SU-DHL-6 (cell line): ENCODE results near the gene INPP5A.

Experiments used
- H2AFZ ChIP-seq: fragments of 200-600 bp; sonication (generic); 2 replicates; pipeline ENCODE4 v1.6.1; 2014; ENCODE audit warnings: low read depth, mild to moderate bottlenecking, moderate library complexity, mixed read lengths, antibody characterized with exemption, low read length; ENCODE audit not compliant: severe bottlenecking
- H3F3A ChIP-seq: fragments of 200-600 bp; shearing (Covaris generic); 2 replicates; pipeline ENCODE4 v1.6.0; 2016; ENCODE audit warnings: antibody characterized with exemption, mild to moderate bottlenecking; ENCODE audit not compliant: insufficient read depth
- H3K27ac ChIP-seq: fragments of 200-600 bp; sonication (generic); 2 replicates; pipeline ENCODE4 v1.5.1; 2016; ENCODE audit warnings: low read depth, mild to moderate bottlenecking, low read length, moderate library complexity, mixed read lengths
- H3K27me3 ChIP-seq: fragments of 200-600 bp; sonication (generic), shearing (Covaris generic); 2 replicates; pipeline ENCODE4 v1.6.0; 2014; ENCODE audit warnings: mild to moderate bottlenecking, low read length
- H3K36me3 ChIP-seq: fragments of 200-600 bp; sonication (generic); 2 replicates; pipeline ENCODE4 v1.6.1; 2014; ENCODE audit warnings: mild to moderate bottlenecking, low read length, mixed read lengths
- H3K4me2 ChIP-seq: fragments of 300-600, 200-600 bp; shearing (Covaris generic), sonication (generic); 2 replicates; pipeline ENCODE4 v1.6.0; 2014; ENCODE audit warnings: low read length, low read depth, mild to moderate bottlenecking; ENCODE audit not compliant: poor library complexity, severe bottlenecking
- H3K4me3 ChIP-seq: fragments of 200-600 bp; sonication (generic); 2 replicates; pipeline ENCODE4 v1.5.1; 2014; ENCODE audit warnings: antibody characterized with exemption, low read length, mild to moderate bottlenecking, mixed read lengths; ENCODE audit not compliant: insufficient read depth, poor library complexity, severe bottlenecking
- H3K79me2 ChIP-seq: fragments of 200-600 bp; sonication (generic); 2 replicates; pipeline ENCODE4 v1.6.1; 2014; ENCODE audit warnings: mild to moderate bottlenecking, low read length, moderate library complexity; ENCODE audit not compliant: insufficient read depth
- H3K9ac ChIP-seq: fragments of 200-600 bp; sonication (generic); 2 replicates; pipeline ENCODE4 v1.7.0; 2014; ENCODE audit warnings: mild to moderate bottlenecking, low read length
- H3K9me2 ChIP-seq: fragments of 200-600 bp; sonication (generic); replicated peaks from 2 replicates; pipeline ENCODE4 v1.6.1; 2014; ENCODE audit warnings: low read length; ENCODE audit not compliant: insufficient read depth
- H3K9me3 ChIP-seq: fragments of 200-600 bp; sonication (generic); 2 replicates; pipeline ENCODE4 v1.6.1; 2014; ENCODE audit warnings: low read length, mixed read lengths; ENCODE audit not compliant: insufficient read depth
- H4K20me1 ChIP-seq: fragments of 200-600 bp; sonication (generic); 2 replicates; pipeline ENCODE4 v1.6.1; 2014; ENCODE audit warnings: low read depth, mild to moderate bottlenecking, antibody characterized with exemption, low read length, moderate library complexity, mixed read lengths
- EZH2phosphoT487 ChIP-seq: fragments of 200-600 bp; sonication (generic), shearing (Covaris generic); conservative IDR thresholded peaks from 2 replicates; pipeline ENCODE4 v1.6.1; 2018; ENCODE audit warnings: mild to moderate bottlenecking, antibody characterized with exemption, low read length, moderate library complexity, mixed read lengths
- TF ChIP-seq, protein P1 (sequence below): fragments of 200-600 bp; sonication (generic); IDR thresholded peaks from one replicate; pipeline ENCODE4 v1.5.1; 2017; ENCODE audit warnings: antibody characterized with exemption, mild to moderate bottlenecking, low read length, moderate library complexity; ENCODE audit not compliant: insufficient read depth, poor library complexity, severe bottlenecking

Gene INPP5A

DNA sequence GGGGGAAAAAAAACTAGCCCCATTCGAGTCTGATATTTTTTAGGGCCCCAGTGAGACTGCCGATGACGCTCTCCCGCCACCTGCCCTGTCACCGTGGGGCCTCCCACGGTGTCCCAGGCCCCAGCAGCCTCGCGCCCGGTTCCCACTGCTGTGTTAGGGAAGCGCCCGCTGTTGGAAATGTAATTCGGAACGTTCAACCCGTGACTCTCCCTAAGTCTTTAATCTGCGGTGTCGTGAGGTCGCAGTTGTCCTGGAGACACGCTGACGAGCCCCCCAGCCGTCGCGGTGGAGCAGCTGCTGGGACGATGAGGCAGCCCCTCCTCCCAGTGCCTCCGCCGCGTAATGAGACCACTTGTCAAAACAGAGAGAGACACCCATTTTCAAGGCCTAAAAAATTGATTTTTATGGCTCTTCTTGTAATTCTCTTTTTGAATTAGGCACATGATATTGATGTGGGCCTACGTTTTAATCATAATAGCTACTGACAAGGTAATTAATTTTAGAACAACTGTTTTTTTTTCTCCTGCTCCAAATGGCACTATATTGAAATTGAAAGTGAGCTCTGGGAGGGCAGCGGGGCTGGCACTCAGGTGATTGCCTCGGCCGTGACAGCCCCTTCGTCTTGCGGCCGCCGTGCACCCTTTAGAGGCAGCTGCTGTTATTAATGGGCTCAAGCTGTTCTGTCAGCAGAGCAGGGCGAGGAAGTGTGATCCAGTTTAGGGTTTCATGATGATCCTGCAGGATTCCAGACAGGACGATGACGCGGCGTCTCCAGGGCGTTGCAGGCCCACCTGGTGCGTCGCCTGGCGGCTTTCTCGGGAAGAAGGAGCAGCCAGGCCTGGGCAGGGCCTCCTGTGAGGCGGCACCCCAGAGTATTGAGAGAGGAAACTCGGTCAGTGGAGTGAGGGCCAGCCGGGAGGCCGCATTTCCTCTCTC lies 185.1 kb downstream of the INPP5A start:
- Histone ChIP-seq H3K4me3 (no peak overlapping the region), H4K20me1 (no peaks in the 10 kb centered on the region), H3K9me3 (no peaks in the 10 kb centered on the region), H3K27ac (no peak overlapping the region), H3K36me3 (no peaks in the 10 kb centered on the region), H3F3A (no peaks in the 10 kb centered on the region), H2AFZ (no peak overlapping the region), H3K27me3 (no peaks in the 10 kb centered on the region), H3K79me2 (no peaks in the 10 kb centered on the region), H3K9ac (no peak overlapping the region), H3K4me2 (no peak overlapping the region), H3K9me2 (no peaks in the 10 kb centered on the region)
- no peak for TF ChIP-seq EZH2phosphoT487
- TF ChIP-seq, protein P1, sequence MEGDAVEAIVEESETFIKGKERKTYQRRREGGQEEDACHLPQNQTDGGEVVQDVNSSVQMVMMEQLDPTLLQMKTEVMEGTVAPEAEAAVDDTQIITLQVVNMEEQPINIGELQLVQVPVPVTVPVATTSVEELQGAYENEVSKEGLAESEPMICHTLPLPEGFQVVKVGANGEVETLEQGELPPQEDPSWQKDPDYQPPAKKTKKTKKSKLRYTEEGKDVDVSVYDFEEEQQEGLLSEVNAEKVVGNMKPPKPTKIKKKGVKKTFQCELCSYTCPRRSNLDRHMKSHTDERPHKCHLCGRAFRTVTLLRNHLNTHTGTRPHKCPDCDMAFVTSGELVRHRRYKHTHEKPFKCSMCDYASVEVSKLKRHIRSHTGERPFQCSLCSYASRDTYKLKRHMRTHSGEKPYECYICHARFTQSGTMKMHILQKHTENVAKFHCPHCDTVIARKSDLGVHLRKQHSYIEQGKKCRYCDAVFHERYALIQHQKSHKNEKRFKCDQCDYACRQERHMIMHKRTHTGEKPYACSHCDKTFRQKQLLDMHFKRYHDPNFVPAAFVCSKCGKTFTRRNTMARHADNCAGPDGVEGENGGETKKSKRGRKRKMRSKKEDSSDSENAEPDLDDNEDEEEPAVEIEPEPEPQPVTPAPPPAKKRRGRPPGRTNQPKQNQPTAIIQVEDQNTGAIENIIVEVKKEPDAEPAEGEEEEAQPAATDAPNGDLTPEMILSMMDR: no peak

DNA sequence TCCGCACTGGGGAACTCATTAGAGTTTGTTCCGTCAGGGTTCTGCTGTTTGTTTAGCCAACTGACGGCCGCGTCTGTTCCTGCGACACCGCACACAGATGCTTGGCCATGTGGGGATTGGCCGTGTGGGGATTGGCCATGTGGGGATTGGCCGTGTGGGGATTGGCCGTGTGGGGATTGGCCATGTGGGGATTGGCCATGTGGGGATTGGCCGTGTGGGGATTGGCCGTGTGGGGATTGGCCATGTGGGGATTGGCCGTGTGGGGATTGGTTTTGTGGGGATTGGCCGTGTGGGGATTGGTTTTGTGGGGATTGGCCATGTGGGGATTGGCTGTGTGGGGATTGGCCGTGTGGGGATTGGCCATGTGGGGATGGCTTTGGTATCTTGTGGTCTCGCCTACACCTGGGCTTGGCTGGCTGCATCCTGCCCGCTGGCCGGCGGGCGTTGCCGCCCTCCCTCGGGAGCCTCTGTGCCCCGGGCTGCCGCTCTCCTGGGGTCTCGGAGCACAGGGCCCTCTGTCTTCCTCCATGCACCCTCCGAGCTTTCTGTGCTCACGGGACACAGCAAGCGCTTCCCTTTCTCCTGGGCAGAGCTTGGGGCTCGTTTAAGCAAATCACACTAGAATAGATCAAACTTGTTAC lies 185.9 kb downstream of the INPP5A start:
- H3K79me2 ChIP-seq: no peaks in the 10 kb centered on the region
- no peak overlapping the region for H3K9ac ChIP-seq
- H3F3A ChIP-seq: no peaks in the 10 kb centered on the region
- no peaks in the 10 kb centered on the region for H4K20me1 ChIP-seq
- no peaks in the 10 kb centered on the region for H3K9me2 ChIP-seq
- H3K4me3 ChIP-seq: no peak overlapping the region
- no peak overlapping the region for H3K4me2 ChIP-seq
- TF ChIP-seq EZH2phosphoT487: no peak
- TF ChIP-seq, protein P1: no peak
- H3K27me3 ChIP-seq: no peaks in the 10 kb centered on the region
- H3K9me3 ChIP-seq: no peaks in the 10 kb centered on the region
- H3K27ac ChIP-seq: no peak overlapping the region
- no peaks in the 10 kb centered on the region for H3K36me3 ChIP-seq
- no peak overlapping the region for H2AFZ ChIP-seq

DNA sequence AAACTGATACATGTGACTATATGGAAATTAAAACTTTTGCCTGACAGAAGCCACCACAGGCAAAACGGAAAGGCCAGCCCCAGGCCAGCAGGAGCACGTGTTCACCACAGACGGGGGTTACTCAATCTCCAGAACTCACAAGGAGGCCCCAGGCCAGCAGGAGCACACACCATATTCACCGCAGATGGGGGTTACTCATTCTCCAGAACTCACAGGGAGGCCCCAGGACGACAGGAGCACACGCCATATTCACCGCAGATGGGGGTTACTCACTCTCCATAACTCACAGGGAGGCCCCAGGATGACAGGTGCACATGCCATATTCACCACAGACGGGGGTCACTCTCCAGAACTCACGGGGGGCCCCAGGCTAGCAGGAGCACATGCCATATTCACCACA lies 186.9 kb downstream of the INPP5A start:
- TF ChIP-seq EZH2phosphoT487: no peak
- TF ChIP-seq, protein P1: no peak
- Histone ChIP-seq H3K9me2 (no peaks in the 10 kb centered on the region), H3K79me2 (no peaks in the 10 kb centered on the region), H2AFZ (no peak overlapping the region), H3K9me3 (no peaks in the 10 kb centered on the region), H3K9ac (no peak overlapping the region), H3F3A (no peaks in the 10 kb centered on the region), H3K4me3 (no peak overlapping the region), H3K36me3 (no peaks in the 10 kb centered on the region), H3K27me3 (no peaks in the 10 kb centered on the region), H3K27ac (no peak overlapping the region), H3K4me2 (no peak overlapping the region), H4K20me1 (no peaks in the 10 kb centered on the region)
